Skeletal muscle satellite cell (primary cell): ENCODE measurements around the gene SAMD15.
"Not testable (repeated sequence)": the region's sequence is repeated elsewhere in the genome, so short reads cannot be mapped to it uniquely, and the experiment has no call there.

ENCODE experiments used
- H3K27me3 ChIP-seq: 2 replicates; pipeline ENCODE4 v1.7.0; 2013; ENCODE audit warnings: low read length; ENCODE audit not compliant: control insufficient read depth, insufficient read depth
- H3K36me3 ChIP-seq: 2 replicates; pipeline ENCODE4 v1.7.0; 2013; ENCODE audit warnings: mild to moderate bottlenecking, control low read depth, low read length; ENCODE audit not compliant: insufficient read depth
- H3K4me1 ChIP-seq: 2 replicates; pipeline ENCODE4 v1.7.0; 2013; ENCODE audit warnings: low read length; ENCODE audit not compliant: control insufficient read depth, insufficient read depth
- H3K4me2 ChIP-seq: 2 replicates; pipeline ENCODE4 v1.7.0; 2013; ENCODE audit warnings: mild to moderate bottlenecking, low read length
- H3K4me3 ChIP-seq: 2 replicates; pipeline ENCODE4 v1.7.0; 2013; ENCODE audit warnings: low read length
- H3K9ac ChIP-seq: 2 replicates; pipeline ENCODE4 v1.7.0; 2013; ENCODE audit warnings: mild to moderate bottlenecking, low read depth, low read length, moderate library complexity
- H3K9me3 ChIP-seq: replicated peaks from 2 replicates; pipeline ENCODE4 v1.7.0; 2013; ENCODE audit warnings: mild to moderate bottlenecking, control low read depth, low read length

SAMD15 gene

DNA sequence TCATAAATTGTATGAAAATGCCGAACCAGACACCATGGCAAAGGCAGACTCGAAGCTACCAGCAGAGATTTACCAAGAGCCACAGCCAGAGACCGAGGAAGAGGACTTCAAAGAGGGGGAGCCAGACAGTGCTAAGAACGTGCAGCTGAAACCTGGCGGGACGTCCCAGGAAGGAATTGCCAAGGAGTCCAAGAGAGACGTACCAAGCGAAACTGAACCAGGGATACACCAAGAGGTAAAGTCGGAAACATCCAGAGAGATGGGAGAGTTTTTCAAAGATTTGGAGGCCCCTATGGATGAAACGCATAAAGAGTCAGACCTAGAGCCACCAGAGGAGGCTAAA lies 294 bp downstream of the SAMD15 start:
- Histone ChIP-seq H3K27me3 (no peaks in the 10 kb centered on the region), H3K4me2 (peak overlapping the region; percentile 98), H3K4me1 (peaks cover 20% of the 10 kb centered on the region), H3K9me3 (no peaks in the 10 kb centered on the region), H3K4me3 (peak overlapping the region; percentile 99), H3K9ac (peak overlapping the region; percentile 95), H3K36me3 (no peaks in the 10 kb centered on the region)

DNA sequence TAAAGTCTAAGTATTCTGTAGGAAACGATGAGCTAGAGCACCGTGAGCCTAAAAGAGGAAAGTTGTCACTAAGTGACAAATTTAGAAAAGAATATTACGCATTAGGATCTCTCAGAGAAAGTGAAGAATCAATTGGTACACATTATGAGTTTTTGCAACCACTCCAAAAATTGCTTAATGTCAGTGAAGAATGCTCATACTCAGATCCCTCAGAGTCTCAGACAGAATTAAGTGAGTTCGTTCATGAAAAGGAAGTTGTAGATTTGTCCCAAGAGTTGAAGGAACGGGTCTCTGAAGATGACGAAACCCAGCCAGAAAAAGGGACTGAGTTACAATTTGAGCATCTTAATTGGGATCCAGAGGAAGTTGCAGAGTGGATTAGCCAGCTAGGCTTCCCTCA lies 1.5 kb downstream of the SAMD15 start:
- no peak overlapping the region for H3K4me2 ChIP-seq
- H3K9me3 ChIP-seq: no peaks in the 10 kb centered on the region
- H3K27me3 ChIP-seq: no peaks in the 10 kb centered on the region
- peaks cover 12% of the 10 kb centered on the region for H3K4me1 ChIP-seq
- H3K36me3 ChIP-seq: no peaks in the 10 kb centered on the region
- H3K4me3 ChIP-seq: no peak overlapping the region
- H3K9ac ChIP-seq: no peak overlapping the region

DNA sequence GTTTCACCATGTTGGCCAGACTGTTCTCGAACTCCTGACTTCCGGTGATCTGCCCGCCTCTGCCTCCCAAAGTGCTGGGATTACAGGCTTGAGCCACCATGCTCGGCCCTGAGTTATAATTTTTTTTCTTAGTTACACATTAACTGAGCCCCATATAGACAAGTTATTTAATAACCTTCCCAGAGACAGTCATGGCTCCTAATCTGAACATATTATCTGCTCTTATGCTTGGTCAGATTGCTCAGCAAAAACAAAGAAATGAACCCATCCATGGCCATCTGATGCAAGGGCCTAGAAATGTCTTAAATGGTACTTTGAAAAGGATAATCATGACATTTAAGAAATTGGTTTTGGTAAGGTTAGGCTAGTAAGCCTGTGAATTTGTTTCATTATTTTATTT lies 13.0 kb downstream of the SAMD15 start:
- Histone ChIP-seq H3K36me3 (no peaks in the 10 kb centered on the region), H3K9me3 (no peaks in the 10 kb centered on the region), H3K4me3 (no peak overlapping the region), H3K27me3 (no peaks in the 10 kb centered on the region), H3K9ac (no peak overlapping the region), H3K4me2 (no peak overlapping the region), H3K4me1 (no peaks in the 10 kb centered on the region)

DNA sequence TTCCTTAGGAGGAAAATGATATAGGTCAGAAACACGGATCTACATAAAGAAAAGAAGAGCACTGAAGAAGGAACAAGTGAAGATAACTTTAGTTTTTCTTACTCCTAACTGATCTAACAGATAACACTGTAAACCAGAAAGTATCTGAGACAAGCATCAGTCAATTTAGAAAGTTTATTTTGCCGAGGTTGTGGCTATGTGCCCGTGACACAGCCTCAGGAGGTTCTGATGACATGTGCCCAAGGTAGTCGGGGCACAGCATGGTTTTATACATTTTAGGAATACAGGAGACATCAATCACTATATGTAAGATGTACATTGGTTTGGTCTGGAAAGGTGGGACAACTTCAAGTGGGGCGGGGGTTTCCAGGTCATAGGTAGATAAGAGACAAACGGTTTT lies 23.0 kb downstream of the SAMD15 start:
- H3K4me1 ChIP-seq: no peaks in the 10 kb centered on the region
- no peak overlapping the region for H3K4me3 ChIP-seq
- H3K27me3 ChIP-seq: no peaks in the 10 kb centered on the region
- H3K4me2 ChIP-seq: no peak overlapping the region
- no peaks in the 10 kb centered on the region for H3K36me3 ChIP-seq
- H3K9ac ChIP-seq: no peak overlapping the region
- no peaks in the 10 kb centered on the region for H3K9me3 ChIP-seq

DNA sequence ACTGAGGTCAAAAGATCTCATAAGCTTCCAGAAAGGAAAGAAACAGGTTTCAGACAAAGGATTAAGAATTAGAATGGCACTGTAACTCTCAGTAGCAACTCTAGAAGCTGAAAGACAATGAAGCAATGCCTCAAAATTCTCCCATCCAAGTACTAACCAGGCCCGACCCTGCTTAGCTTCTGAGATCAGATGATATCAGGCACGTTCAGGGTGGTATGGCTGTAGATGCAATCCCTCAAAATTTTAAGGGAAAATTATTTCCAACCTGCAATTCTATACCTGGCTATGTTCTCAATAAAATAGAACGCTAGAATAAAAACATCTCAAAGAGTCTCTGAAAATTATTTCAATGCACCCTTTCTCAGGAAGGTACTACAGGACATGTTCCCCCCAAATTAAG lies 26.6 kb downstream of the SAMD15 start:
- Histone ChIP-seq H3K4me3 (no peak overlapping the region), H3K9me3 (no peaks in the 10 kb centered on the region), H3K27me3 (no peaks in the 10 kb centered on the region), H3K9ac (no peak overlapping the region), H3K4me1 (no peaks in the 10 kb centered on the region), H3K4me2 (no peak overlapping the region), H3K36me3 (no peaks in the 10 kb centered on the region)

DNA sequence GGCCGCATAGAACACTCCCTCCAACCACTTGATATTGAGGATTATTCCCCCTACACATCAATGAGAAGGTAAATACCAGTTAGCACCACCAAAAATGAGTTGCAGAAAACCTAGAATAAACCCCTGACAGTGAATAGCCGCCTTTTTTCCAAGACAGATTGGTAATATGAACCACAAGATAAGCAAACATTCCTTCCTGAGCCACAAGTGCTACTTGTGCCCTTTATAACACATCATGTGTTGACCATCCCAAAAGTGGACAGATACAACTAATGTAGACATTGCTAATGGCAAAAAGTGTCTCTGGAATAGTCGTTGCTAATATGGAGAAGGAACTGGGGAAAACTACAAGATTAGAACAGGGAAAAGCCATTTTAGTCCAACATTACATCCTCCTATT lies 28.9 kb downstream of the SAMD15 start:
- Histone ChIP-seq H3K4me2 (no peak overlapping the region), H3K9ac (no peak overlapping the region), H3K9me3 (no peaks in the 10 kb centered on the region), H3K27me3 (no peaks in the 10 kb centered on the region), H3K36me3 (no peaks in the 10 kb centered on the region), H3K4me3 (no peak overlapping the region), H3K4me1 (no peaks in the 10 kb centered on the region)

DNA sequence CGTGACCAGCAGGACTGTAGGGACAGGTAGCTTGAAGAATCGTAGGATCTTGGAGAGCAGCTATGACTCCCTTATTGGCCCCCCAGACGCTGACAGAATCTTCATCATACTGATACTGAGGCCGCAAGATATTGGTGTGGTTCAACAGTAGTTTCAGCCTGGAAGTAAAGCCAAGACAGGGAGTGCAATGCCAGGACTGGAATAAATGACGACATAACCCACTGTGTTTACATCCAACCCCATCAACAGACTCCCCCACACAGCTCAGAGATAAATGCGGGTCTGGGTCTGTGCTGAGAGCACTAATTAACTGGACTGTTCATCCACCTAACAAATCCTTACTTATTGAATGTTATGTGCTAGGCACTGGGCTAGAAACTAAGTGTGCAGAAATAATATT lies 29.5 kb downstream of the SAMD15 start:
- H3K36me3 ChIP-seq: no peaks in the 10 kb centered on the region

DNA sequence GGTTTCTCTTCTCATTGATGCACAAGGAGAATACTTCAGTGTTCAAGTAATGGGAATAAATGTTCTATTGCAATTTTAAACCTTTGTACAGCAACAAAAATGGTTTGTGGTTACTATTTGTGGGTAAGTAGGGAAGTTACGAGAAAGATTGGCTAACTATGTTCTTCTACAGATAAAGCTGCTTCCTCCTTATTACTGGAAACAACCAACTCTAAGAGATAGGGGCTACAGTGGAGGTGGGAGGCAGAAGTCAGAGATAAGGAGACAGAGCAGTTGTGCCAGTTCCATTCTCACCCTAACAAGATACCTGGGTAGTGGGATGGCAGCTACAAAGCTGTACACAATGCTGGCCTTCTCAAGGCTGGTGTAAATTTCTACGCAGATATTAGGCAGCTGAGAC lies 30.0 kb downstream of the SAMD15 start:
- Histone ChIP-seq H3K9me3 (no peaks in the 10 kb centered on the region), H3K36me3 (no peaks in the 10 kb centered on the region), H3K27me3 (no peaks in the 10 kb centered on the region), H3K4me3 (no peak overlapping the region), H3K4me2 (no peak overlapping the region), H3K9ac (no peak overlapping the region), H3K4me1 (no peaks in the 10 kb centered on the region)

More for the DNA sequence above, 29.5 kb downstream of the SAMD15 start:
- H3K4me2 ChIP-seq: no peak overlapping the region
- no peak overlapping the region for H3K4me3 ChIP-seq
- H3K9me3 ChIP-seq: no peaks in the 10 kb centered on the region
- no peak overlapping the region for H3K9ac ChIP-seq
- no peaks in the 10 kb centered on the region for H3K27me3 ChIP-seq
- no peaks in the 10 kb centered on the region for H3K4me1 ChIP-seq

DNA sequence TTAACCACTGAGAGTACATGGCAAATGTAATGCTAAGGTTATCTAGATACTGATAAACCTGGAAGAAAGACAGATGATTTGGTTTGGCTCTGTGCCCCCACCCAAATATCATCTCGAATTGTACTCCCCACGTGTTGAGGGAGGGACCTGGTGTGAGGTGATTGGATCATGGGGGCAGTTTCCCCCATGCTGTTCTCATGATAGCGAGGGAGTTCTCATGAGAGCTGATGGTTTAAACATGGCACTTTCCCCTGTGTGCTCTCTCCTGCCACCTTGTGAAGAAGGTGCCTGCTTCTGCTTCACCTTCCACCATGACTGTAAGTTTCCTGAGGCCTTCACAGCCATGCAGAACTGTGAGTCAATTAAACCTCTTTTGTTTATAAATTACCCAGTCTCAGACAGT lies 32.0 kb downstream of the SAMD15 start:
- Histone ChIP-seq H3K27me3 (no peaks in the 10 kb centered on the region), H3K4me2 (no peak overlapping the region), H3K9ac (no peak overlapping the region), H3K36me3 (no peaks in the 10 kb centered on the region), H3K9me3 (no peaks in the 10 kb centered on the region), H3K4me1 (no peaks in the 10 kb centered on the region), H3K4me3 (no peak overlapping the region)

DNA sequence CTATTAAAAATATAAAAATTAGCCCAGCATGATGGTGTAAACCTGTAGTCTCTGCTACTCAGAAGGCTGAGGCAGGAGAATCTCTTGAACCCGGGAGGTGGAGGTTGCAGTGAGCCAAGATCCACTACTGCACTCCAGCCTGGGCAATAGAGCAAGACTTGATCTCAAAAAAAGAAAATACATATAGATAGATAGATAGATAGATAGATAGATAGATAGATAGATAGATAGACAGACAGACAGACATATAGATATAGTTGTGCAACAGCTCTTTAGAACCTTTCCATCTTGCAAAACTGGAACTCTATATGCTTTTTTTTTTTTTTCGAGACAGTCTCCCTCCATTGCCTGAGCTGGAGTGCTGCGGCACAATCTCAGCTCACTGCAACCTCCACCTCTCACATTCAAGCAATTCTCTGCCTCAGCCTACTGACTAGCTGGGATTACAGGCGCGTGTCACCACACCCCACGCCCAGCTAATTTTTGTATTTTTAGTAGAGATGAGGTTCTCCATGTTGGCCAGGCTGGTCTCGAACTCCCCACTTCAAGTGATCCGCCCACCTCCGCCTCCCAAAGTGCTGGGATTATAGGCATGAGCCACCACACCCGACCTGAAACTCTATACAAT lies 38.3 kb downstream of the SAMD15 start:
- H3K9ac ChIP-seq, H3K27me3 ChIP-seq, H3K4me3 ChIP-seq, H3K36me3 ChIP-seq, H3K4me1 ChIP-seq, H3K9me3 ChIP-seq, H3K4me2 ChIP-seq: not testable (repeated sequence)

DNA sequence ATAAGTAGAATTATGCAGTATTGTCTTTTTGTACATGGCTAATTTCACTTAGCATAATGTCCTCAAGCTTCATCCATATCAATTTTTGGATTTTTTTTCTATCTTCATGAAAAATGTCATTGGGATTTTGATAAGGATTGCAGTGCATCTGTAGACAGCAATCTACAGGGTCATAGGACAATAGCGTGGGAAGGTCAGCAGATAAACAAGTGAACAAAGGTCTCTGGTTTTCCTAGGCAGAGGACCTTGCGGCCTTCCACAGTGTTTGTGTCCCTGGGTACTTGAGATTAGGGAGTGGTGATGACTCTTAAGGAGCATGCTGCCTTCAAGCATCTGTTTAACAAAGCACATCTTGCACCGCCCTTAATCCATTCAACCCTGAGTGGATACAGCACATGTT lies 38.9 kb downstream of the SAMD15 start:
- H3K9me3 ChIP-seq, H3K9ac ChIP-seq: not testable (repeated sequence)

DNA sequence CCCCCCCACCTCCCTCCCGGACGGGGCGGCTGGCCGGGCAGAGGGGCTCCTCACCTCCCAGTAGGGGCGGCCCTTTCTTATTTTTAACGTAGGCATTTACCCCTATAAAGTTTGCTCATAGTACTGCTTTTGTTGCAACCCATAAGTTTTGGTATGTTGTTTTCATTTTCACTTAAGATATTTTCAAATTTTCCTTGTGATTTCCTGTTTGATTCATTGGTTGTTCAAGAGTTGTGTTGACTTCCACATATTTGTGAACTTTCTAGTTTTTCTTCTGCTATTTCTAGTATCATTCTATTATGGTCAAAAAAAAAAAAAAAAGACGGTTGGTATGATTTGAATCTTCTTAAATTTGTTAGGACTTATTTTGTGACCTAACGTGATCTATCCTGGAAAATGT lies 39.7 kb downstream of the SAMD15 start:
- no peak overlapping the region for H3K4me2 ChIP-seq
- no peak overlapping the region for H3K4me3 ChIP-seq
- peaks cover 8% of the 10 kb centered on the region for H3K4me1 ChIP-seq
- no peak overlapping the region for H3K9ac ChIP-seq
- H3K27me3 ChIP-seq: no peaks in the 10 kb centered on the region
- H3K36me3 ChIP-seq: no peaks in the 10 kb centered on the region
- no peaks in the 10 kb centered on the region for H3K9me3 ChIP-seq

More for the DNA sequence above, 38.9 kb downstream of the SAMD15 start:
- not testable (repeated sequence) for H3K4me2 ChIP-seq, H3K27me3 ChIP-seq, H3K4me1 ChIP-seq, H3K4me3 ChIP-seq, H3K36me3 ChIP-seq
